K562 (cell line): ENCODE measurements around the gene HSPA1L. TPM values are rescaled to one million over a fixed set of nuclear protein-coding genes. Genes with fewer than 3 reads are reported as not detected.

ENCODE experiments used
- CEBPZ ChIP-seq: fragments of 150-350 bp; IDR thresholded peaks from 2 replicates; pipeline ENCODE4 v1.6.1; 2014; ENCODE audit warnings: low read depth, mild to moderate bottlenecking, low read length, borderline replicate concordance
- CXXC5 ChIP-seq: fragments of 250-450 bp; sonication (Bioruptor Pico); IDR thresholded peaks from 2 replicates; pipeline ENCODE4 v1.8.0; 2022; ENCODE audit warnings: inconsistent platforms, mild to moderate bottlenecking, moderate library complexity
- ERF ChIP-seq: fragments of 450-650 bp; formaldehyde crosslinking; IDR thresholded peaks from 2 replicates; pipeline ENCODE4 v1.4.0; 2020; ENCODE audit warnings: mild to moderate bottlenecking, mixed read lengths
- FOXM1 ChIP-seq, 2 experiments: fragments of 450-650 bp in 1 of 2; sonication (generic) in 1 of 2; formaldehyde crosslinking in 1 of 2; IDR thresholded peaks; 2 replicates each; pipeline versions ENCODE4 v1.6.1 to v1.9.0; 2017 to 2022; ENCODE audit warnings: low read depth in 2 of 2, mild to moderate bottlenecking in 2 of 2, missing genetic modification reagents in 1 of 2, moderate library complexity in 1 of 2
- FOXP4 ChIP-seq: sonication (generic); formaldehyde crosslinking; IDR thresholded peaks from 2 replicates; pipeline ENCODE4 v1.8.0; 2022; ENCODE audit warnings: mild to moderate bottlenecking, missing genetic modification reagents, borderline replicate concordance
- GMEB1 ChIP-seq: fragments of 250-450 bp; sonication (Bioruptor Pico); IDR thresholded peaks from 2 replicates; pipeline ENCODE4 v1.4.0; 2020; ENCODE audit warnings: mild to moderate bottlenecking
- HDAC2 ChIP-seq: fragments of 450-650 bp; IDR thresholded peaks from 2 replicates; pipeline ENCODE4 v1.6.1; 2016; ENCODE audit warnings: mild to moderate bottlenecking
- HMG20A ChIP-seq: fragments of 450-650 bp; formaldehyde crosslinking; conservative IDR thresholded peaks from 2 replicates; pipeline ENCODE4 v1.4.0; 2020; ENCODE audit warnings: mild to moderate bottlenecking, mixed read lengths
- KAT2B ChIP-seq: IDR thresholded peaks from one replicate; pipeline ENCODE4 v1.6.1; 2012; ENCODE audit warnings: low read depth, mild to moderate bottlenecking, control low read depth, inconsistent platforms, low read length, moderate library complexity
- POLR2A ChIP-seq: fragments of 450-650 bp; conservative IDR thresholded peaks from 2 replicates; pipeline ENCODE4 v1.6.1; 2016
- PREB ChIP-seq: sonication (generic); formaldehyde crosslinking; IDR thresholded peaks from 2 replicates; pipeline ENCODE4 v1.8.1; 2023; ENCODE audit warnings: mild to moderate bottlenecking, missing genetic modification reagents
- TAF7 ChIP-seq: fragments of 450-650 bp; IDR thresholded peaks from 2 replicates; pipeline ENCODE4 v1.6.1; 2016; ENCODE audit warnings: missing genetic modification characterization, missing compliant biosample characterization
- TCF3 ChIP-seq: sonication (generic); formaldehyde crosslinking; IDR thresholded peaks from 2 replicates; pipeline ENCODE4 v1.4.0; 2020; ENCODE audit warnings: mild to moderate bottlenecking, missing genetic modification reagents
- TCF7L2 ChIP-seq: fragments of 150-350 bp; IDR thresholded peaks from 2 replicates; pipeline ENCODE4 v1.6.1; 2016; ENCODE audit warnings: low read depth, mild to moderate bottlenecking, low read length, moderate library complexity
- ZNF280B ChIP-seq: fragments of 250-450 bp; sonication (Bioruptor Pico); IDR thresholded peaks from 2 replicates; pipeline ENCODE4 v1.5.1; 2021; ENCODE audit warnings: mild to moderate bottlenecking
- ZNF57 ChIP-seq: fragments of 450-650 bp; formaldehyde crosslinking; IDR thresholded peaks from 2 replicates; pipeline ENCODE4 v1.4.0; 2020; ENCODE audit warnings: mild to moderate bottlenecking, moderate library complexity
- ZNF76 ChIP-seq: fragments of 250-450 bp; sonication (Bioruptor Pico); IDR thresholded peaks from 2 replicates; pipeline ENCODE4 v1.4.0; 2020; ENCODE audit warnings: mild to moderate bottlenecking, moderate library complexity, borderline replicate concordance
- polyA plus RNA-seq, 8 experiments: library from polyadenylated mRNA; depleted of rRNA in 4 of 8; stranded (reverse) in 5 of 8; unstranded in 3 of 8; fragments of >200 nt; fragmentation: Nextera tagmentation in 2 of 8; fragmentation: Illumina TruSeq in 1 of 8; extraction: Ambion mirVana in 2 of 8; extraction: Trizol in 1 of 8; gene quantifications; 2 replicates each; pipeline versions ENCODE4 v1.2.1 to v1.2.3, GENCODE V29; 2011 to 2014; ENCODE audit warnings: inconsistent platforms in 1 of 8, missing spikeins in 1 of 8
- total RNA-seq, 7 experiments: library from RNA; depleted of rRNA in 6 of 7; stranded (reverse); fragments of >200 nt in 6 of 7; fragmentation: Illumina TruSeq in 2 of 7; extraction: Trizol in 2 of 7; gene quantifications; 2 replicates each; pipeline versions ENCODE4 v1.2.1 to v1.2.3, GENCODE V29; 2011 to 2021; ENCODE audit warnings: low replicate concordance in 1 of 7

The HSPA1L gene
- total and polyA plus RNA-seq, 9 of the 15 experiments (the other 6 are each of a cell fraction or from before 2014, with no cell fraction given), result 0.14 to 2.1 (median 1.3) TPM

- TF ChIP-seq PREB (CRISPR knock-in tag) (no peak), KAT2B (no peak), POLR2A (peak; percentile 91), CEBPZ (no peak), ERF (CRISPR knock-in tag) (no peak; the same call in 1 of the 2 replicates), ZNF76 (CRISPR knock-in tag) (no peak; the same call in 1 of the 2 replicates), TCF7L2 (0 out of 2 replicates have a peak, but pooled peaks have one; percentile 29), GMEB1 (CRISPR knock-in tag) (no peak), TAF7 (tag) (peak; percentile 100), ZNF57 (CRISPR knock-in tag) (no peak), CXXC5 (CRISPR knock-in tag) (peak; percentile 45), FOXP4 (no peak), HMG20A (CRISPR knock-in tag) (no peak), FOXM1 (IDR thresholded peaks at IDR 0.05; ENCODE audit: low read depth) (no peak), FOXM1 (CRISPR knock-in tag; IDR thresholded peaks at IDR 0.05; ENCODE audit: low read depth) (no peak), ZNF280B (no peak), HDAC2 (peak; percentile 41; the same call in 1 of the 2 replicates), TCF3 (CRISPR knock-in tag) (no peak; the same call in 1 of the 2 replicates)
These were observed 7.1 kb upstream of the HSPA1L start (continued) for GRCh38 chr6:31822036-31822821.
